Right atrium auricular region (tissue), 2 donors: ENCODE results near the gene TEX22. TPM values are rescaled to one million over a fixed set of nuclear protein-coding genes. Genes with fewer than 3 reads are reported as not detected.

Experiments
- DNase-seq: peaks from one replicate; pipeline ENCODE4 v3.0.0-alpha.2; 2019; ENCODE audit warnings: low spot score
- H3K27ac ChIP-seq, 2 donors: fragments of 200-600 bp; sonication (generic); 1 replicate in 1 of 2; 2 replicates in 1 of 2; pipeline ENCODE4 v1.5.1; 2016 to 2019
- H3K27me3 ChIP-seq, 2 donors: fragments of 200-600 bp; sonication (generic); one replicate each; pipeline versions ENCODE4 v1.5.1 to v1.6.0; 2017 to 2019
- H3K36me3 ChIP-seq: fragments of 200-600 bp; sonication (generic); one replicate; pipeline ENCODE4 v1.5.1; 2016
- H3K4me1 ChIP-seq, 2 donors: fragments of 200-600 bp; sonication (generic); one replicate each; pipeline versions ENCODE4 v1.5.1 to v1.6.0; 2017 to 2019
- H3K4me3 ChIP-seq, 2 donors: fragments of 200-600 bp; sonication (generic); 1 replicate in 1 of 2; 2 replicates in 1 of 2; pipeline ENCODE4 v1.5.1; 2017 to 2019; ENCODE audit warnings: mild to moderate bottlenecking in 1 of 2, moderate library complexity in 1 of 2
- H3K9me3 ChIP-seq, 2 donors: fragments of 200-600 bp; sonication (generic); one replicate each; pipeline ENCODE4 v1.5.1; 2019
- total RNA-seq, 2 donors: library from RNA; depleted of rRNA; stranded (reverse); fragments of >200 nt; gene quantifications; one replicate each; pipeline ENCODE4 v1.1.0, GENCODE V29; 2016
- TF ChIP-seq, protein P1 (sequence below), 2 donors: fragments of 200-600 bp; sonication (generic); IDR thresholded peaks; one replicate each; pipeline ENCODE4 v1.5.1; 2019; ENCODE audit warnings: antibody characterized with exemption in 2 of 2

Gene TEX22
- total RNA-seq, 2 donors from 2014 or later = 0.16 TPM; not detected in 1

DNA sequence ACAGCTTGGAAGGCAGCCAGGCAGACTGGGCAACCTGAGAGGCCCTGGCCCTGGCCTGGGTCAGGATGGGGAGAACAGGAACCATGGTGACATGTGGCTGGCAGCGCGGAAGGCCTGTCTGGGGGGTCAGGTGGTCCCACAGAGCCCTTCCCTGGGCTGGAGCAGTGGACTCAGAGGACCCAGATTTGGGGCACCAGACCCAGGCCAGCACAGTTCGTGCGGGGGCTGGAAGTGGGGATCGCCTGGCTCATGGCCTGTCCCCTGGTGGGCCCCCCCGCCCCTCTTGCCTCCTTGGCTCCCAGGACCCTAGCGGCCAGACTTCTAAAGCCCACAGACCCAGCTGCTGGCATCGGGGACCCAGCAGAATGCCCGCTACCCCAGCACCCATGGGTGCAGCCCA lies 42.7 kb downstream of the TEX22 start:
- DNase-seq = no peak
- Histone ChIP-seq H3K27ac (no peak overlapping the region), H3K36me3 (peaks cover 27% of the 10 kb centered on the region)

DNA sequence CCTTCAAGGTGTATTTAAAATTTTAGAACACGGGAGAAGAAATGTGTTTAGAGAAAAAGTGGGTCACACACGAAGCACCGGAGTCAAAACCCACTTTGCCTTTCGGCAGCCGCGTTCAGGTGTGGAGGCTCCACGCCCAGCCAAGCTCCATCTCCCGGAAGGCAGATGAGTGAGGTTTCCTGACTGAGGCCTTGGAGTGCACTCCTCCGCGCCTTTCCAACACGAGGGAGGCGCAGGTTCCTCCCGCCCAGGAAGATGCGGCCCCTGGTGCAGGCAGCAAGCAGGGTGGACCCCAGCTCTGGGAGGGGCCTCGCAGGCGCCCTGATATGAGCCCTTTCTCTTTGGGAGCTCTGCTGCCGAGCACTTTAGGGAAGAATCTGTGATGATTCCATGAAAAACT lies 43.8 kb downstream of the TEX22 start:
- no peaks in the 10 kb centered on the region for H3K9me3 ChIP-seq
- no peaks in the 10 kb centered on the region for H3K27me3 ChIP-seq
- H3K27ac ChIP-seq = no peak overlapping the region
- TF ChIP-seq, protein P1, sequence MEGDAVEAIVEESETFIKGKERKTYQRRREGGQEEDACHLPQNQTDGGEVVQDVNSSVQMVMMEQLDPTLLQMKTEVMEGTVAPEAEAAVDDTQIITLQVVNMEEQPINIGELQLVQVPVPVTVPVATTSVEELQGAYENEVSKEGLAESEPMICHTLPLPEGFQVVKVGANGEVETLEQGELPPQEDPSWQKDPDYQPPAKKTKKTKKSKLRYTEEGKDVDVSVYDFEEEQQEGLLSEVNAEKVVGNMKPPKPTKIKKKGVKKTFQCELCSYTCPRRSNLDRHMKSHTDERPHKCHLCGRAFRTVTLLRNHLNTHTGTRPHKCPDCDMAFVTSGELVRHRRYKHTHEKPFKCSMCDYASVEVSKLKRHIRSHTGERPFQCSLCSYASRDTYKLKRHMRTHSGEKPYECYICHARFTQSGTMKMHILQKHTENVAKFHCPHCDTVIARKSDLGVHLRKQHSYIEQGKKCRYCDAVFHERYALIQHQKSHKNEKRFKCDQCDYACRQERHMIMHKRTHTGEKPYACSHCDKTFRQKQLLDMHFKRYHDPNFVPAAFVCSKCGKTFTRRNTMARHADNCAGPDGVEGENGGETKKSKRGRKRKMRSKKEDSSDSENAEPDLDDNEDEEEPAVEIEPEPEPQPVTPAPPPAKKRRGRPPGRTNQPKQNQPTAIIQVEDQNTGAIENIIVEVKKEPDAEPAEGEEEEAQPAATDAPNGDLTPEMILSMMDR (IDR thresholded peaks at IDR 0.05) = no peak
- H3K4me3 ChIP-seq = no peak overlapping the region
- peaks cover 27% of the 10 kb centered on the region for H3K36me3 ChIP-seq
- H3K4me1 ChIP-seq = peaks cover 0 to 3% of the 10 kb centered on the region in 2 donors
- no peak for DNase-seq

More for the DNA sequence above, 42.7 kb downstream of the TEX22 start:
- no peaks in the 10 kb centered on the region for H3K9me3 ChIP-seq
- H3K4me1 ChIP-seq = no peaks in the 10 kb centered on the region
- H3K4me3 ChIP-seq = no peak overlapping the region
- H3K27me3 ChIP-seq = no peaks in the 10 kb centered on the region
- TF ChIP-seq, protein P1 (IDR thresholded peaks at IDR 0.05) = no peak

DNA sequence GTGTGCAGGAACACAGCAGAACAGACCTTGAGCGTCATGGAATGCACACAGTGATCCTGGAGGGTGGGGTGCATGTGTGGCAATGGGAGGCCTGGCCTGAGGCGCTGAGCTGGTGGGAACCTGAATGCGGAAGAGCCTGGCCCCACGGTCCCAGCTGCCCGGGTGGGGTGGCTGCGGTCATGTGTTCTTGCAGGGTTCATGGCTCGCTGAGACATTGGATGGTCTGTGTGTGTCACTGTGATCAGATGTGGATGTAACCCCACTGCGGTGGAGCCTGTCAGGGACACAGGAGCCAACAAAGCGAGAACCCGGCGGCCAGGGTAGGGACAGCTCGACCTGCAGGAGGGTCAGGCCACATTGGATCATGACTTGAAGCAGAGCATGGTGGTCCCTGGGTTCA lies 44.5 kb downstream of the TEX22 start:
- H3K9me3 ChIP-seq = no peaks in the 10 kb centered on the region
- H3K27ac ChIP-seq = no peak overlapping the region
- TF ChIP-seq, protein P1 (IDR thresholded peaks at IDR 0.05) = no peak
- no peaks in the 10 kb centered on the region for H3K27me3 ChIP-seq
- DNase-seq = no peak
- H3K4me1 ChIP-seq = peaks cover 0 to 10% of the 10 kb centered on the region in 2 donors
- peaks cover 27% of the 10 kb centered on the region for H3K36me3 ChIP-seq
- no peak overlapping the region for H3K4me3 ChIP-seq

DNA sequence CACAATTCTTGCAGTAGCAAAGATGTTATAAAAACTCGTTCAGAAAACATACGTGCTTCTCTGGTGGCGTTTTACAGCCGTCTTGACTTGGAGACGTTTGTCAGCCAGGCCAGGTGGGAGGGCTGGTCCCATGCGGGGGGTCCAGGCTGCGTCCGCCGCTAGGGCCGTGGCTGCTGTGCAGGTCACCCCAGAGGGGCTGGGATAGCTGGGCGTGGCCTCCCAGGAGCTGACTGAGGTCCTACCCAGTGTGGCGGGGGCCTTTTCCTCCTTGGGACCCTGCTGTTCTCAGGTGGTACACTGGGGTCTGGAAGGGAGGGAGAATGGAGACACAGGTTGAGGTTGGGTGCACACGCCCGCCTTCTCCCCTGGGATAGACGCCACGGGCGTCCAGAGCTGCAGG lies 46.5 kb downstream of the TEX22 start:
- TF ChIP-seq, protein P1 (IDR thresholded peaks at IDR 0.05) = no peak
- Histone ChIP-seq H3K9me3 (no peaks in the 10 kb centered on the region), H3K4me1 (peaks cover 0 to 30% of the 10 kb centered on the region in 2 donors), H3K36me3 (peaks cover 15% of the 10 kb centered on the region), H3K27me3 (no peaks in the 10 kb centered on the region), H3K27ac (no peak overlapping the region), H3K4me3 (no peak overlapping the region)
- DNase-seq = no peak

DNA sequence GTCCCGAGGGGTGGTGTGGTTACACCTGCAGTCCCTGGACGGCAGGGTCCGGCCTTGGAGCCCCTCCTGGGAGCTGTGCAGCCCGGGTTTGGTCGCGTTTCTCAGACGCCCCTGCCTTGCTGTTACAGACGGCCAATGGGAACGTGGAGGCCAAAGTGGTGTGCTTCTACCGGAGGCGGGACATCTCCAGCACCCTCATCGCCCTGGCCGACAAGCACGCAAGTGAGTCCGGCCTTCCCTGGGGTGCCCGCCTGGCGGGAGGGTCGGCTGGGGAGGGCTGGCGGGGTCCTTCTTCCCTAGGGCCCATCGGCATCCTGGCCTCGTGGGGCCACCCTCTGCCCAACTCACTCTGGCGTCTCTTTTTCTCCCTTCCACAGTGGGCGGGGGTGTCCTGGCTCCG lies 47.0 kb downstream of the TEX22 start:
- Histone ChIP-seq H3K4me1 (peaks cover 0 to 33% of the 10 kb centered on the region in 2 donors), H3K36me3 (peaks cover 19% of the 10 kb centered on the region), H3K27me3 (no peaks in the 10 kb centered on the region), H3K9me3 (no peaks in the 10 kb centered on the region), H3K4me3 (no peak overlapping the region), H3K27ac (no peak overlapping the region)
- TF ChIP-seq, protein P1 (IDR thresholded peaks at IDR 0.05) = no peak
- DNase-seq = no peak
